SK-N-SH (cell line): ENCODE data around the gene USP48. TPM values are rescaled to one million over a fixed set of nuclear protein-coding genes. Genes with fewer than 3 reads are reported as not detected.

Experiments
- CTCF ChIA-PET: fragments of 300-600, 350-600 bp; formaldehyde crosslinking; extraction: SDS; loops from one replicate; lab custom pipeline; 2021; lab: Yijun Ruan, JAX
- POLR2A ChIA-PET: fragments of 350-600 bp; sonication (Branson Sonifier 250); formaldehyde crosslinking; extraction: SDS; loops from one replicate; lab custom pipeline; 2020; ENCODE audit warnings: antibody characterized with exemption, inconsistent platforms; lab: Yijun Ruan, JAX
- DNase-seq: peaks from one replicate; pipeline ENCODE4 v3.0.0; 2012
- H2AFZ ChIP-seq: fragments of 200-600 bp; sonication (generic); 2 replicates; pipeline ENCODE4 v1.8.1; 2016; ENCODE audit warnings: antibody characterized with exemption, mild to moderate bottlenecking, low read depth
- H3F3A ChIP-seq: fragments of 200-600 bp; sonication (generic); replicated peaks from 2 replicates; pipeline ENCODE3; 2016; ENCODE audit warnings: antibody characterized with exemption, mild to moderate bottlenecking; ENCODE audit not compliant: insufficient read depth
- H3K27ac ChIP-seq, 2 experiments: fragments of 200-500 bp in 1 of 2; fragments of 200-600 bp in 1 of 2; sonication (Bioruptor generic) in 1 of 2; sonication (generic), shearing (Covaris generic) in 1 of 2; 2 replicates each; pipeline versions ENCODE4 v1.5.1 to v1.6.1; 2014 to 2016; ENCODE audit warnings: low read depth in 2 of 2, inconsistent platforms in 1 of 2, low read length in 1 of 2, mild to moderate bottlenecking in 1 of 2, mixed read lengths in 1 of 2
- H3K27me3 ChIP-seq: fragments of 200-600 bp; sonication (generic), shearing (Covaris generic); 2 replicates; pipeline ENCODE4 v1.6.1; 2016; ENCODE audit warnings: mixed run types; ENCODE audit not compliant: insufficient read depth
- H3K36me3 ChIP-seq, 2 experiments: fragments of 200-500 bp in 1 of 2; fragments of 200-600 bp in 1 of 2; sonication (Bioruptor generic) in 1 of 2; sonication (generic) in 1 of 2; replicated peaks in 1 of 2; 2 replicates each; pipeline versions ENCODE3 to v1.5.1; 2014 to 2016; ENCODE audit warnings: low read length in 1 of 2, mild to moderate bottlenecking in 1 of 2; ENCODE audit not compliant: insufficient read depth in 2 of 2, control insufficient read depth in 1 of 2
- H3K4me1 ChIP-seq, 2 experiments: fragments of 200-500 bp in 1 of 2; fragments of 200-600 bp in 1 of 2; sonication (Bioruptor generic) in 1 of 2; sonication (generic), shearing (Covaris generic) in 1 of 2; 2 replicates each; pipeline versions ENCODE4 v1.5.1 to v1.6.1; 2014 to 2016; ENCODE audit warnings: low read depth in 1 of 2, low read length in 1 of 2, mixed run types in 1 of 2; ENCODE audit not compliant: insufficient read depth in 2 of 2, control insufficient read depth in 1 of 2
- H3K4me2 ChIP-seq: fragments of 200-600 bp; sonication (generic), shearing (Covaris generic); 2 replicates; pipeline ENCODE4 v1.6.1; 2017; ENCODE audit warnings: mixed run types
- H3K4me3 ChIP-seq, 2 experiments: fragments of 200-500 bp in 1 of 2; fragments of 200-600 bp in 1 of 2; sonication (Bioruptor generic) in 1 of 2; sonication (generic), shearing (Covaris generic) in 1 of 2; 2 replicates each; pipeline versions ENCODE4 v1.5.1 to v1.8.1; 2014 to 2016; ENCODE audit warnings: low read depth in 2 of 2, inconsistent platforms in 1 of 2, low read length in 1 of 2, mild to moderate bottlenecking in 1 of 2, mixed read lengths in 1 of 2, moderate library complexity in 1 of 2
- H3K79me2 ChIP-seq: fragments of 200-600 bp; sonication (generic); 2 replicates; pipeline ENCODE4 v1.8.1; 2017; ENCODE audit warnings: mild to moderate bottlenecking; ENCODE audit not compliant: insufficient read depth
- H3K9ac ChIP-seq: fragments of 200-600 bp; sonication (generic); 2 replicates; pipeline ENCODE4 v1.6.1; 2017; ENCODE audit warnings: mixed run types
- H3K9me2 ChIP-seq: fragments of 200-600 bp; sonication (generic); 2 replicates; pipeline ENCODE4 v1.6.1; 2017; ENCODE audit warnings: mixed run types
- H3K9me3 ChIP-seq: fragments of 200-600 bp; sonication (generic); 2 replicates; pipeline ENCODE4 v1.6.1; 2017; ENCODE audit warnings: mixed run types, mild to moderate bottlenecking, moderate library complexity
- H4K20me1 ChIP-seq: fragments of 200-600 bp; sonication (generic); 2 replicates; pipeline ENCODE4 v1.6.1; 2017; ENCODE audit warnings: mild to moderate bottlenecking, mixed run types; ENCODE audit not compliant: insufficient read depth
- EZH2phosphoT487 ChIP-seq: fragments of 200-600 bp; sonication (generic); IDR thresholded peaks from 2 replicates; pipeline ENCODE4 v1.6.1; 2017; ENCODE audit warnings: low read depth, mixed run types, mild to moderate bottlenecking, antibody characterized with exemption, moderate library complexity, borderline replicate concordance
- FOXJ3 ChIP-seq: sonication (generic); formaldehyde crosslinking; IDR thresholded peaks from 2 replicates; pipeline ENCODE4 v1.5.1; 2020; ENCODE audit warnings: mild to moderate bottlenecking, missing genetic modification reagents
- GABPA ChIP-seq: IDR thresholded peaks from 2 replicates; pipeline ENCODE4 v1.4.0; 2012; ENCODE audit warnings: low read depth, mild to moderate bottlenecking
- GATA2 ChIP-seq: sonication (generic); formaldehyde crosslinking; IDR thresholded peaks from 2 replicates; pipeline ENCODE4 v1.5.0; 2020; ENCODE audit warnings: mild to moderate bottlenecking, missing genetic modification reagents
- JUND ChIP-seq: IDR thresholded peaks from 2 replicates; pipeline ENCODE4 v1.4.0; 2012
- NFIC ChIP-seq: IDR thresholded peaks from 2 replicates; pipeline ENCODE4 v1.4.0; 2012; ENCODE audit warnings: borderline replicate concordance
- NRF1 ChIP-seq: IDR thresholded peaks from 2 replicates; pipeline ENCODE4 v1.6.1; 2012; ENCODE audit warnings: low read depth, mild to moderate bottlenecking, low read length
- POLR2AphosphoS5 ChIP-seq: IDR thresholded peaks from 2 replicates; pipeline ENCODE4 v1.6.1; 2012; ENCODE audit warnings: low read depth, low read length
- RCOR1 ChIP-seq: fragments of 150-350 bp; IDR thresholded peaks from 2 replicates; pipeline ENCODE4 v1.6.1; 2017; ENCODE audit warnings: antibody characterized with exemption, low read length
- RXRA ChIP-seq: IDR thresholded peaks from 2 replicates; pipeline ENCODE4 v1.4.0; 2012; ENCODE audit warnings: low read depth, mild to moderate bottlenecking, borderline replicate concordance
- TAF1 ChIP-seq: IDR thresholded peaks from 2 replicates; pipeline ENCODE4 v1.6.1; 2012; ENCODE audit warnings: low read depth, mild to moderate bottlenecking, low read length, moderate library complexity, borderline replicate concordance
- TEAD4 ChIP-seq: IDR thresholded peaks from 2 replicates; pipeline ENCODE4 v1.4.0; 2012; ENCODE audit warnings: mild to moderate bottlenecking, borderline replicate concordance; ENCODE audit not compliant: insufficient read depth
- WGBS: methylation state at CpG from one replicate; pipeline ENCODE4 v1.1.6; 2017; ENCODE audit warnings: low lambda C conversion rate; 5-methylcytosine and 5-hydroxymethylcytosine counted together
- polyA plus RNA-seq, 3 experiments: library from polyadenylated mRNA; depleted of rRNA; stranded (reverse); fragments of >200 nt; gene quantifications; 2 replicates each; pipeline ENCODE4 v1.2.3, GENCODE V29; 2012
- TF ChIP-seq, protein P1 (sequence below): IDR thresholded peaks from 2 replicates; pipeline ENCODE4 v1.4.0; 2012; ENCODE audit warnings: low read depth
- TF ChIP-seq, protein P2 (sequence below): IDR thresholded peaks from 2 replicates; pipeline ENCODE4; 2012
- TF ChIP-seq, protein P3 (sequence below): fragments of 200-600 bp; sonication (generic); IDR thresholded peaks from 2 replicates; pipeline ENCODE4 v1.6.1; 2017; ENCODE audit warnings: antibody characterized with exemption, mild to moderate bottlenecking, moderate library complexity
- TF ChIP-seq, protein P4 (sequence below): IDR thresholded peaks from 2 replicates; pipeline ENCODE4 v1.4.0; 2012; ENCODE audit warnings: low read depth, borderline replicate concordance
- TF ChIP-seq, protein P5 (sequence below): fragments of 150-350 bp; IDR thresholded peaks from 2 replicates; pipeline ENCODE4 v1.6.1; 2016; ENCODE audit warnings: mild to moderate bottlenecking, low read depth, low read length

Gene USP48
- polyA plus RNA-seq, 1 of the 3 experiments (the other 2 are of a cell fraction): 13.6 TPM

DNA sequence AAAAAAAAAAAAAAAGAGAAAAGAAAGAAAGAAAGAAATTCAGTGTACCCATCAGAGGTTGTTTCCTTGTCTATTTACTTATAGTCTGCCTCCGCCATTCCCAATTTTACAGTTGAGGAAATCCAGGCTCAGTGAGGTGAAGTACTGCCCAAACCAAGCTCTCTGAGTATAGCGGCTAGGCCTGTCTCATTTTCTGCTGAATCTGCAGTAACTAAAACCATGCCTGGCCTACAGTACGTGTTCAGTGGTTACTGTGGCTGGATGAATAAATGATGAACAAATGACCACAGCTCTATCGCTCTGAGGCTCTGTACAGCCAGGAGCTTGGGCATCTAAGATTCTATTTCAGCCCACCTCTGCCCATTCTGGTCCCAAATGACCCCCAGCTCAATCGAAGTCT, 138.0 kb downstream of the USP48 start:
- TF ChIP-seq TAF1: no peak
- TF ChIP-seq FOXJ3 (CRISPR knock-in tag): no peak
- 66% methylated on average over 5 of the region's 5 CpGs for WGBS
- Histone ChIP-seq H2AFZ (no peak overlapping the region), H3K27ac (no peak overlapping the region), H4K20me1 (no peaks in the 10 kb centered on the region), H3K9me3 (no peaks in the 10 kb centered on the region), H3F3A (no peaks in the 10 kb centered on the region), H3K9ac (no peak overlapping the region), H3K27me3 (peaks cover 6% of the 10 kb centered on the region; the same call in 1 of the 2 replicates), H3K36me3 (no peaks in the 10 kb centered on the region), H3K4me2 (no peak overlapping the region), H3K9me2 (no peaks in the 10 kb centered on the region), H3K4me3 (no peak overlapping the region), H3K4me1 (peaks cover 0 to 7% of the 10 kb centered on the region in 2 experiments; a peak in 1 of 4 replicates), H3K79me2 (no peaks in the 10 kb centered on the region)
- DNase-seq: no peak
- POLR2A ChIA-PET: interaction anchor here (0.7 kb wide), 1 partner anchor 1523 kb away, joined by 7 read pairs; no protein-coding TSS in a partner anchor
- CTCF ChIA-PET: interaction anchor here (1.1 to 2.6 kb wide), 2 partner anchors 14 to 276 kb away, joined by 3 to 18 read pairs; no protein-coding TSS in a partner anchor

DNA sequence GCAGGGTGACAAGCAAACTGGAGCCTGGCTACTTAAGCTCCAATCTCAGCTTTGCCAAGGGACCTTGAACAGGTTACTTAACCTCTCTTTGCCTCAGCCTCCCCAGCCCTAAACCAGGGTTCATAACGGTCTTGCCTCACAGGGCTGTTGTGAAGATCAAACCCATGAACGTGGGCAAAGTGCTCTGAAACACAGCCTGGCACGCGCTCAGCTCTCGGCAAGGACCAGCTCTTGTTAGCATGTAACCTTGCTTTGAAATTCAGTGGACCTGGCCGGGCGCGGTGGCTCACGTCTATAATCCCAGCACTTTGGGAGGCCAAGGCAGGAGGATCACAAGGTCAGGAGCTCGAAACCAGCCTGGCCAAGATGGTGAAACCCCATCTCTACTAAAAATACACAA, 138.6 kb downstream of the USP48 start:
- TF ChIP-seq JUND (no peak), TAF1 (no peak), GATA2 (no peak), RCOR1 (no peak), TEAD4 (no peak), POLR2AphosphoS5 (no peak), EZH2phosphoT487 (no peak)
- TF ChIP-seq, protein P1, sequence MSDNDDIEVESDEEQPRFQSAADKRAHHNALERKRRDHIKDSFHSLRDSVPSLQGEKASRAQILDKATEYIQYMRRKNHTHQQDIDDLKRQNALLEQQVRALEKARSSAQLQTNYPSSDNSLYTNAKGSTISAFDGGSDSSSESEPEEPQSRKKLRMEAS: no peak
- TF ChIP-seq, protein P2, sequence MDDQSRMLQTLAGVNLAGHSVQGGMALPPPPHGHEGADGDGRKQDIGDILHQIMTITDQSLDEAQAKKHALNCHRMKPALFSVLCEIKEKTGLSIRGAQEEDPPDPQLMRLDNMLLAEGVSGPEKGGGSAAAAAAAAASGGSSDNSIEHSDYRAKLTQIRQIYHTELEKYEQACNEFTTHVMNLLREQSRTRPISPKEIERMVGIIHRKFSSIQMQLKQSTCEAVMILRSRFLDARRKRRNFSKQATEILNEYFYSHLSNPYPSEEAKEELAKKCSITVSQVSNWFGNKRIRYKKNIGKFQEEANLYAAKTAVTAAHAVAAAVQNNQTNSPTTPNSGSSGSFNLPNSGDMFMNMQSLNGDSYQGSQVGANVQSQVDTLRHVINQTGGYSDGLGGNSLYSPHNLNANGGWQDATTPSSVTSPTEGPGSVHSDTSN: no peak

GRCh38 chr1:21643624-21644023, 139.3 kb downstream of the USP48 start:
- H3K79me2 ChIP-seq: no peaks in the 10 kb centered on the region
- H3K4me2 ChIP-seq: no peak overlapping the region
- CTCF ChIA-PET: interaction anchor here (2.6 kb wide), 1 partner anchor 15 kb away, joined by 18 read pairs; no protein-coding TSS in a partner anchor
- H4K20me1 ChIP-seq: no peaks in the 10 kb centered on the region
- H3K9me2 ChIP-seq: no peaks in the 10 kb centered on the region
- no peak overlapping the region for H2AFZ ChIP-seq
- H3K27me3 ChIP-seq: no peaks in the 10 kb centered on the region
- H3F3A ChIP-seq: no peaks in the 10 kb centered on the region
- POLR2A ChIA-PET: no interaction called here
- DNase-seq: no peak
- H3K4me1 ChIP-seq: peaks cover 0 to 7% of the 10 kb centered on the region in 2 experiments; a peak in 1 of 4 replicates
- H3K27ac ChIP-seq: no peak overlapping the region
- no peaks in the 10 kb centered on the region for H3K36me3 ChIP-seq
- no peak overlapping the region for H3K9ac ChIP-seq
- H3K4me3 ChIP-seq: no peak overlapping the region
- 73% methylated on average over 5 of the region's 5 CpGs for WGBS
- H3K9me3 ChIP-seq: no peaks in the 10 kb centered on the region
- TF ChIP-seq RXRA (no peak), TAF1 (no peak), POLR2AphosphoS5 (no peak), GABPA (no peak), RCOR1 (no peak), JUND (no peak), NRF1 (no peak), NFIC (no peak)
- TF ChIP-seq, protein P3, sequence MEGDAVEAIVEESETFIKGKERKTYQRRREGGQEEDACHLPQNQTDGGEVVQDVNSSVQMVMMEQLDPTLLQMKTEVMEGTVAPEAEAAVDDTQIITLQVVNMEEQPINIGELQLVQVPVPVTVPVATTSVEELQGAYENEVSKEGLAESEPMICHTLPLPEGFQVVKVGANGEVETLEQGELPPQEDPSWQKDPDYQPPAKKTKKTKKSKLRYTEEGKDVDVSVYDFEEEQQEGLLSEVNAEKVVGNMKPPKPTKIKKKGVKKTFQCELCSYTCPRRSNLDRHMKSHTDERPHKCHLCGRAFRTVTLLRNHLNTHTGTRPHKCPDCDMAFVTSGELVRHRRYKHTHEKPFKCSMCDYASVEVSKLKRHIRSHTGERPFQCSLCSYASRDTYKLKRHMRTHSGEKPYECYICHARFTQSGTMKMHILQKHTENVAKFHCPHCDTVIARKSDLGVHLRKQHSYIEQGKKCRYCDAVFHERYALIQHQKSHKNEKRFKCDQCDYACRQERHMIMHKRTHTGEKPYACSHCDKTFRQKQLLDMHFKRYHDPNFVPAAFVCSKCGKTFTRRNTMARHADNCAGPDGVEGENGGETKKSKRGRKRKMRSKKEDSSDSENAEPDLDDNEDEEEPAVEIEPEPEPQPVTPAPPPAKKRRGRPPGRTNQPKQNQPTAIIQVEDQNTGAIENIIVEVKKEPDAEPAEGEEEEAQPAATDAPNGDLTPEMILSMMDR: no peak
- TF ChIP-seq, protein P4, sequence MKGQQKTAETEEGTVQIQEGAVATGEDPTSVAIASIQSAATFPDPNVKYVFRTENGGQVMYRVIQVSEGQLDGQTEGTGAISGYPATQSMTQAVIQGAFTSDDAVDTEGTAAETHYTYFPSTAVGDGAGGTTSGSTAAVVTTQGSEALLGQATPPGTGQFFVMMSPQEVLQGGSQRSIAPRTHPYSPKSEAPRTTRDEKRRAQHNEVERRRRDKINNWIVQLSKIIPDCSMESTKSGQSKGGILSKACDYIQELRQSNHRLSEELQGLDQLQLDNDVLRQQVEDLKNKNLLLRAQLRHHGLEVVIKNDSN: no peak
- TF ChIP-seq, protein P5, sequence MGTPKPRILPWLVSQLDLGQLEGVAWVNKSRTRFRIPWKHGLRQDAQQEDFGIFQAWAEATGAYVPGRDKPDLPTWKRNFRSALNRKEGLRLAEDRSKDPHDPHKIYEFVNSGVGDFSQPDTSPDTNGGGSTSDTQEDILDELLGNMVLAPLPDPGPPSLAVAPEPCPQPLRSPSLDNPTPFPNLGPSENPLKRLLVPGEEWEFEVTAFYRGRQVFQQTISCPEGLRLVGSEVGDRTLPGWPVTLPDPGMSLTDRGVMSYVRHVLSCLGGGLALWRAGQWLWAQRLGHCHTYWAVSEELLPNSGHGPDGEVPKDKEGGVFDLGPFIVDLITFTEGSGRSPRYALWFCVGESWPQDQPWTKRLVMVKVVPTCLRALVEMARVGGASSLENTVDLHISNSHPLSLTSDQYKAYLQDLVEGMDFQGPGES: no peak

More for the DNA sequence above, 138.6 kb downstream of the USP48 start:
- H3K4me1 ChIP-seq: peaks cover 0 to 7% of the 10 kb centered on the region in 2 experiments; a peak in 1 of 4 replicates
- H4K20me1 ChIP-seq: no peaks in the 10 kb centered on the region
- 66% methylated on average over 10 of the region's 10 CpGs for WGBS
- H3K4me3 ChIP-seq: no peak overlapping the region
- H3F3A ChIP-seq: no peaks in the 10 kb centered on the region
- ChIA-PET CTCF (interaction anchor here (1.1 to 2.6 kb wide), 2 partner anchors 14 to 276 kb away, joined by 3 to 18 read pairs; no protein-coding TSS in a partner anchor), POLR2A (interaction anchor here (0.7 kb wide), 1 partner anchor 1523 kb away, joined by 7 read pairs; no protein-coding TSS in a partner anchor)
- no peaks in the 10 kb centered on the region for H3K79me2 ChIP-seq
- H3K36me3 ChIP-seq: no peaks in the 10 kb centered on the region
- no peaks in the 10 kb centered on the region for H3K9me3 ChIP-seq
- no peak overlapping the region for H2AFZ ChIP-seq
- no peaks in the 10 kb centered on the region for H3K9me2 ChIP-seq
- no peak overlapping the region for H3K27ac ChIP-seq
- no peak overlapping the region for H3K9ac ChIP-seq
- no peak overlapping the region for H3K4me2 ChIP-seq
- peaks cover 4% of the 10 kb centered on the region; the same call in 1 of the 2 replicates for H3K27me3 ChIP-seq
- DNase-seq: no peak
